ENCODE data around the gene EIF4G2.

Gene EIF4G2

GRCh38 chr11:10752061-10752460, 56.7 kb downstream of the EIF4G2 start:
- no peak overlapping the region for H3K18ac ChIP-seq (ENCODE audit: low read depth in 1 of 2, low read length in 2 of 2)
- peak overlapping the region; percentile 90 for H3K4me2 ChIP-seq (ENCODE audit: low read length, poor library complexity, severe bottlenecking)
- H3K14ac ChIP-seq (ENCODE audit: low read length in 2 of 2), result no peak overlapping the region
- no peak overlapping the region for H2BK15ac ChIP-seq (ENCODE audit: low read depth, poor library complexity, severe bottlenecking)
- H2BK120ac ChIP-seq (ENCODE audit: low read depth, low read length), result no peak overlapping the region
- H3K36me3 ChIP-seq (ENCODE audit: control insufficient read depth in 1 of 2, insufficient read depth in 2 of 2, low read depth in 1 of 2, low read length in 2 of 2), result peaks cover 3 to 45% of the 10 kb centered on the region in 2 experiments
- no peak overlapping the region for H3K4ac ChIP-seq (ENCODE audit: low read depth in 1 of 2, low read length in 2 of 2)
- H3K4me3 ChIP-seq (ENCODE audit: insufficient read depth in 1 of 2, low read depth in 1 of 2, low read length in 2 of 2), result peak overlapping the region in 1 of 2 experiments; percentile 93
- 66% methylated on average over 2 of the region's 2 CpGs for WGBS
- H3K4me1 ChIP-seq (ENCODE audit: control insufficient read depth, insufficient read depth, low read depth, low read length), result peaks cover 3% of the 10 kb centered on the region
- no peak for DNase-seq
- no peak overlapping the region for H4K8ac ChIP-seq (ENCODE audit: low read length)
- H2AFZ ChIP-seq (ENCODE audit: low read depth, low read length), result no peak overlapping the region
- H2BK12ac ChIP-seq (ENCODE audit: low read length in 2 of 2), result no peak overlapping the region
- H3K79me1 ChIP-seq (replicated peaks; ENCODE audit: low read length, poor library complexity, severe bottlenecking), result peaks cover 4% of the 10 kb centered on the region
- H2AK5ac ChIP-seq (ENCODE audit: low read length, severe bottlenecking), result no peak overlapping the region
- H3K27ac ChIP-seq (ENCODE audit: low read length, poor library complexity, severe bottlenecking), result no peak overlapping the region
- no peak overlapping the region for H4K91ac ChIP-seq (ENCODE audit: low read length)
- no peak overlapping the region for H3K23ac ChIP-seq (ENCODE audit: low read length in 2 of 2)
- no peaks in the 10 kb centered on the region for H3K27me3 ChIP-seq (ENCODE audit: control insufficient read depth in 1 of 2, insufficient read depth in 1 of 2, low read length in 2 of 2)
- no peak overlapping the region for H2BK5ac ChIP-seq (ENCODE audit: low read depth, low read length, poor library complexity, severe bottlenecking)
- H3K9ac ChIP-seq (ENCODE audit: low read length), result peak overlapping the region; percentile 93
- no peaks in the 10 kb centered on the region for H3K9me3 ChIP-seq (ENCODE audit: control insufficient read depth, low read length)

DNA sequence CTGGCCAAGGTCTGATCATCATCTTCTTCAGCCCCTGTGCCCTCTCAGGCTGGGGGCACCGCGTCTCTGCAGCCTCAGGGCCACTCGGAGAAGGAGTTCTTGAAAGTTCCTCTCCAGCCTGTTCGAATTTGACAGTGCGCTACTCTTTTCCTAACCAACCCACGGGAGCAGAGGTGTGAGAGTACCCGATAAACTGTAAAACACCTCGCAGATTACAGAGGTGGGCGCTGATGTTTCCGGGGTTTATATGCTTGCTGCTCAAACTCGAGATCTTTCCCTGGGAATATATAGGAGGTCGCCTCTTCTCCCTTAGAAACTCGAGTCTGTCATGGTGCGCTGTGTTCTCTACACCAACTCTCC, 57.2 kb downstream of the EIF4G2 start:
- peak overlapping the region; percentile 100 for H2BK15ac ChIP-seq (ENCODE audit: low read depth, poor library complexity, severe bottlenecking)
- no peak overlapping the region for H2BK5ac ChIP-seq (ENCODE audit: low read depth, low read length, poor library complexity, severe bottlenecking)
- H3K4ac ChIP-seq (ENCODE audit: low read depth in 1 of 2, low read length in 2 of 2), result no peak overlapping the region
- H3K4me3 ChIP-seq (ENCODE audit: insufficient read depth in 1 of 2, low read depth in 1 of 2, low read length in 2 of 2), result peak overlapping the region; percentile 89 to 93
- peaks cover 0 to 40% of the 10 kb centered on the region in 2 experiments for H3K36me3 ChIP-seq (ENCODE audit: control insufficient read depth in 1 of 2, insufficient read depth in 2 of 2, low read depth in 1 of 2, low read length in 2 of 2)
- H3K27ac ChIP-seq (ENCODE audit: low read length, poor library complexity, severe bottlenecking), result no peak overlapping the region
- DNase-seq, result no peak
- no peaks in the 10 kb centered on the region for H3K27me3 ChIP-seq (ENCODE audit: control insufficient read depth in 1 of 2, insufficient read depth in 1 of 2, low read length in 2 of 2)
- peak overlapping the region; percentile 93 for H3K9ac ChIP-seq (ENCODE audit: low read length)
- peak overlapping the region in 1 of 2 experiments; percentile 16 for H3K18ac ChIP-seq (ENCODE audit: low read depth in 1 of 2, low read length in 2 of 2)
- H2AK5ac ChIP-seq (ENCODE audit: low read length, severe bottlenecking), result no peak overlapping the region
- H3K4me2 ChIP-seq (ENCODE audit: low read length, poor library complexity, severe bottlenecking), result peak overlapping the region; percentile 90
- no peaks in the 10 kb centered on the region for H3K9me3 ChIP-seq (ENCODE audit: control insufficient read depth, low read length)
- H2BK120ac ChIP-seq (ENCODE audit: low read depth, low read length), result no peak overlapping the region
- WGBS, result 6% methylated on average over 14 of the region's 14 CpGs
- H4K8ac ChIP-seq (ENCODE audit: low read length), result no peak overlapping the region
- H3K14ac ChIP-seq (ENCODE audit: low read length in 2 of 2), result no peak overlapping the region
- no peak overlapping the region for H2AFZ ChIP-seq (ENCODE audit: low read depth, low read length)
- peaks cover 3% of the 10 kb centered on the region for H3K4me1 ChIP-seq (ENCODE audit: control insufficient read depth, insufficient read depth, low read depth, low read length)
- no peak overlapping the region for H4K91ac ChIP-seq (ENCODE audit: low read length)
- no peak overlapping the region for H2BK12ac ChIP-seq (ENCODE audit: low read length in 2 of 2)
- H3K23ac ChIP-seq (ENCODE audit: low read length in 2 of 2), result no peak overlapping the region
- peaks cover 3% of the 10 kb centered on the region for H3K79me1 ChIP-seq (replicated peaks; ENCODE audit: low read length, poor library complexity, severe bottlenecking)

GRCh38 chr11:10750838-10751580, 57.7 kb downstream of the EIF4G2 start, which contains the start of gene CTR9:
Gene CTR9, plus strand, starts transcription at chr11:10751246. Its CDS starts 167 bp downstream, at chr11:10751413.
- Histone ChIP-seq H2BK15ac (ENCODE audit: low read depth, poor library complexity, severe bottlenecking) (peak within 1 kb of the TSS; percentile 100), H3K4me2 (ENCODE audit: low read length, poor library complexity, severe bottlenecking) (peak within 1 kb of the TSS; percentile 90), H2AK5ac (ENCODE audit: low read length, severe bottlenecking) (no peak within 1 kb of the TSS), H3K9me3 (ENCODE audit: control insufficient read depth, low read length) (no peaks in the 10 kb centered on the region), H3K27ac (ENCODE audit: low read length, poor library complexity, severe bottlenecking) (peak within 1 kb of the TSS; percentile 99), H3K23ac (ENCODE audit: low read length in 2 of 2) (no peak within 1 kb of the TSS), H4K91ac (ENCODE audit: low read length) (peak within 1 kb of the TSS; percentile 95), H3K18ac (ENCODE audit: low read depth in 1 of 2, low read length in 2 of 2) (peak within 1 kb of the TSS; percentile 96 to 97), H2BK120ac (ENCODE audit: low read depth, low read length) (no peak within 1 kb of the TSS), H3K36me3 (ENCODE audit: control insufficient read depth in 1 of 2, insufficient read depth in 2 of 2, low read depth in 1 of 2, low read length in 2 of 2) (peaks cover 0 to 34% of the 10 kb centered on the region in 2 experiments), H2BK12ac (ENCODE audit: low read length in 2 of 2) (no peak within 1 kb of the TSS), H3K4ac (ENCODE audit: low read depth in 1 of 2, low read length in 2 of 2) (peak within 1 kb of the TSS; percentile 60 to 97), H2AFZ (ENCODE audit: low read depth, low read length) (peak within 1 kb of the TSS; percentile 72), H3K27me3 (ENCODE audit: control insufficient read depth in 1 of 2, insufficient read depth in 1 of 2, low read length in 2 of 2) (no peaks in the 10 kb centered on the region), H3K4me1 (ENCODE audit: control insufficient read depth, insufficient read depth, low read depth, low read length) (peaks cover 3% of the 10 kb centered on the region), H3K79me1 (replicated peaks; ENCODE audit: low read length, poor library complexity, severe bottlenecking) (peaks cover 3% of the 10 kb centered on the region), H2BK5ac (ENCODE audit: low read depth, low read length, poor library complexity, severe bottlenecking) (peak within 1 kb of the TSS; percentile 90), H4K8ac (ENCODE audit: low read length) (peak within 1 kb of the TSS; percentile 99), H3K14ac (ENCODE audit: low read length in 2 of 2) (peak within 1 kb of the TSS in 1 of 2 experiments; percentile 69), H3K4me3 (ENCODE audit: insufficient read depth in 1 of 2, low read depth in 1 of 2, low read length in 2 of 2) (peak within 1 kb of the TSS; percentile 89 to 93), H3K9ac (ENCODE audit: low read length) (peak within 1 kb of the TSS; percentile 93)
- peak; percentile 94 for DNase-seq
- WGBS, result under 1% methylated on average over 64 of the region's 67 CpGs

DNA sequence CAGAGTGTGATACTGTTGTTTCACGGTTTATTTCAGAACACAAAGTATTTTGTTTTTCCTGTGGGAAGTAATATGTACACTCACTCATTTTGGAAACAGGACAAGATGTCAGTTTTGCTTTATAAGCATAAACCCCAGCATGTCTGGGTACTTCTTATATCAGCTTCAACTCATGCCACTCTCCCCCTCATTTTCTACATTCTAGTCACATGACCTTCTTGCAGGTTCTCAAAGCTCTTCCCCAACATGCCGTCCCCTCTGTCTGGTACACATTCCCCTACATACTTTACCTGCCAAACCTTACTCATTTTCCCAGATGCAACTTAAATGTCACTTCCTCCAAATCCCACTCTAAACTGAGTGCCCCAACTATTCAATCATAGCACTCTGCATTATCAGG, 59.2 kb downstream of the EIF4G2 start:
- no peak overlapping the region for H2BK5ac ChIP-seq (ENCODE audit: low read depth, low read length, poor library complexity, severe bottlenecking)
- no peak overlapping the region for H3K18ac ChIP-seq (ENCODE audit: low read depth in 1 of 2, low read length in 2 of 2)
- no peak overlapping the region for H3K4me2 ChIP-seq (ENCODE audit: low read length, poor library complexity, severe bottlenecking)
- H3K4ac ChIP-seq (ENCODE audit: low read depth in 1 of 2, low read length in 2 of 2), result no peak overlapping the region
- WGBS, result over 99% methylated on average over 2 of the region's 2 CpGs
- H3K27me3 ChIP-seq (ENCODE audit: control insufficient read depth in 1 of 2, insufficient read depth in 1 of 2, low read length in 2 of 2), result no peaks in the 10 kb centered on the region
- H2BK12ac ChIP-seq (ENCODE audit: low read length in 2 of 2), result no peak overlapping the region
- H3K9ac ChIP-seq (ENCODE audit: low read length), result no peak overlapping the region
- peaks cover 3% of the 10 kb centered on the region for H3K79me1 ChIP-seq (replicated peaks; ENCODE audit: low read length, poor library complexity, severe bottlenecking)
- H3K36me3 ChIP-seq (ENCODE audit: control insufficient read depth in 1 of 2, insufficient read depth in 2 of 2, low read depth in 1 of 2, low read length in 2 of 2), result peaks cover 0 to 19% of the 10 kb centered on the region in 2 experiments
- H4K91ac ChIP-seq (ENCODE audit: low read length), result no peak overlapping the region
- no peak overlapping the region for H3K4me3 ChIP-seq (ENCODE audit: insufficient read depth in 1 of 2, low read depth in 1 of 2, low read length in 2 of 2)
- H3K23ac ChIP-seq (ENCODE audit: low read length in 2 of 2), result no peak overlapping the region
- DNase-seq, result no peak
- H3K27ac ChIP-seq (ENCODE audit: low read length, poor library complexity, severe bottlenecking), result no peak overlapping the region
- no peak overlapping the region for H3K14ac ChIP-seq (ENCODE audit: low read length in 2 of 2)
- no peak overlapping the region for H2BK120ac ChIP-seq (ENCODE audit: low read depth, low read length)
- peaks cover 3% of the 10 kb centered on the region for H3K4me1 ChIP-seq (ENCODE audit: control insufficient read depth, insufficient read depth, low read depth, low read length)
- H2AFZ ChIP-seq (ENCODE audit: low read depth, low read length), result no peak overlapping the region
- H4K8ac ChIP-seq (ENCODE audit: low read length), result no peak overlapping the region
- no peak overlapping the region for H2AK5ac ChIP-seq (ENCODE audit: low read length, severe bottlenecking)
- H3K9me3 ChIP-seq (ENCODE audit: control insufficient read depth, low read length), result no peaks in the 10 kb centered on the region
- H2BK15ac ChIP-seq (ENCODE audit: low read depth, poor library complexity, severe bottlenecking), result no peak overlapping the region
